Stimulated activated naive CD4-positive, alpha-beta T cell treated with Interleukin-2 at 50 U/mL for 16 hours (primary cell): Measurements from ENCODE around the gene CCDC192.
"Not testable (repeated sequence)": the region's sequence is repeated elsewhere in the genome, so short reads cannot be mapped to it uniquely, and the experiment has no call there.

ENCODE experiments used
- DNase-seq: peaks from one replicate; lab custom pipeline; 2025; lab: John Stamatoyannopoulos, UW

CCDC192 gene

DNA sequence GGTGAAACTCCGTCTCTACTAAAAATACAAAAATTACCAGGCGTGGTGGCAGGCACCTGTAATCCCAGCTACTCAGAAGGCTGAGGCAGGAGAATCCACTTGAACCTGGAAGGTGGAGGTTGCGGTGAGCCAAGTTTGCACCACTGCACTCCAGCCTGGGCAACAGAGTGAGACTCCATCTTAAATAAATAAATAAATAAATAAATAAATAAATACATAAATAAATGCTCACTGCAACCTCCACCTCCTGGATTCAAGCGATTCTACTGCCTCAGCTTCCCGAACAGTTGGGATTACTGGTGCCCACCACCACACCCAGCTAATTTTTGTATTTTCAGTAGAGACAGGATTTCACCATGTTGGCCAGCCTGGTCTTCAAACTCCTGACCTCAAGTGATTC, 144.4 kb downstream of the CCDC192 start:
- not testable (repeated sequence) for DNase-seq

GRCh38 chr5:127848098-127848497, 144.9 kb downstream of the CCDC192 start:
- no peak for DNase-seq

GRCh38 chr5:127849408-127849807, 146.2 kb downstream of the CCDC192 start:
- DNase-seq: no peak

DNA sequence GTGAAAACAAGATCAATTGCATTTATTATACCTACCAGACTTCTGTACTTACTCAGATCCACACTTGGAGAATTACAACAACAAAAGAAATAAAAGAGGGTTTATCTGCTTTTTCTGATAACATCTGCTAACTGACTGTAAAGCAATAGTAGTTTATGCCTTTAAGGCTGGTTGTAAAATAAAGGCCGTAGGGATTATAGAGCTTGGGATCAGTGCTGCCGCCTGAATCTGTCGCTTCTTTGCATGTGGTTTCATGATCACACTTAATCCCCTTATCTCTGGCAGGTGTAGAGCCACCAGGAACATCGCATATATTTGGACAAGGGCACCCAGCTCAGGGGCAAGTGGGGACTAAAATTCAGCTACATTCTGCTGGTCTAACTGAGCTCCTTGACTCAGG, 146.7 kb downstream of the CCDC192 start:
- DNase-seq: no peak

- no peak for DNase-seq
These were observed 148.8 kb downstream of the CCDC192 start for GRCh38 chr5:127851964-127852363.

GRCh38 chr5:127854520-127854919, 151.3 kb downstream of the CCDC192 start:
- DNase-seq: no peak

DNA sequence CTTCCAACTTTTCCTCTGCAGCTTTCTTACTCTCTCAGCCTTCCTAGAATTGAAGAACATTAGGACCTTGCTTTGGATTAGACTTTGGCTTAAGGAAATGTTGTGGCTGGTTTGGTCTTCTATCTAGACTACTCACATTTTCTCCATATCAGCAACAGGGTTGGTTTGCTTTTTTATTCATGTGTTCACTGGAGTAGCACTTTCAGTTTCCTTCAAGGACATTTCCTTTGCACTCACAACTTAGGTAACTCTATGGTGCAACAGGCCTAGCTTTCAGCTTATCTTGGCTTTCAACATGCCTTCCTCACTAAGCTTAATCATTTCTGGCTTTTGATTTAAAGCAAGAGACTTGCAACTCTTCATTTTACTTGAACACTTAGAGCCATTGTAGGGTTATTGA, 153.1 kb downstream of the CCDC192 start:
- DNase-seq: no peak

DNA sequence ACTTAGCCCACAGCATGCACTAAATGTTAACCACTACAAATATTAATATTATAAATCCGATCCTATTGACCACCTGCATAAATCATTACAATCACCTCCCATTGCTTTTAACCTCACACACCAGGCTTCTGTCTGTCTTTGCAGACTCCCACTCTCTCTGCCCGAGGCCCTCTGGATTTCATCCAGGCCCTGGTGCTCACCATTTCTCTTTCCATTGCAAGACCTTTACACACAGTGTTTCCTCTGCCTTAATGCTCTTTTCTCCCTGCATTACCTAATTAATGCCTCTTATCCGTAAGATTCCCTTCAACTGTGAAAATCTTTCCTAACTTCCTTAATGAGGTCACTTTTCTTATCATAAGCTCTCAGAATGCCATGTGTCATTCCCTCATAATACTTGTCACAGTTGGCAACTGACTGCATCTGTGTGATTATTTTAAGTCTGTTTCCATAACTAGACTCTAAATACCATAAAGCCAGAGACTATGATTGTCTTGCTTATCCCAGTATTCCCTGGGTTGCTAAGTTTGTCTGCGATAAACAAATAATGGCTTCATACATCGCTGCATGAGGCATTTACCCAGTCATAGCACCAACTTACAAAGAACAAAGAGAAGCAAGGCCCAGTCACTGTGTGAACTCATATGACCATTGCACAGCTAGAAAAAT, 155.1 kb downstream of the CCDC192 start:
- no peak for DNase-seq

GRCh38 chr5:127860291-127860690, 157.1 kb downstream of the CCDC192 start:
- DNase-seq: no peak

DNA sequence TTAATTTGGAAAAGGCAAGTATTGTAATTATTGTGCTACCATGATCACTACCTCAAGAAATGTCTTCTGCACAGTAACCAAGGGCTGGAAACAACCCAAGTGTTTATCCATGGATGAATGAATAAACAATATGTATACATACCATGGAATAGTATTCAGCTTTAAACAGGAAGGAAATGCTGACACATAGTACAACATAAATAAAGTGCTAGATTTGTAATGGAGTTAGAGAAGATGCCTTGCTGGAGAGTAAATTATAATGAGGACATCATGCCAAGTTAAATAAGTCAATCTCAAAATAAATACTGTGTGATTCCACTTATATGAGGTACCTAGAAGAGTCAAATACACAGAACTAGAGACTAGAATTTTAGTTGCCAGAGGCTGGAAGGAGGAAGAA, 160.0 kb downstream of the CCDC192 start:
- DNase-seq: no peak

- DNase-seq: no peak
These were observed 160.6 kb downstream of the CCDC192 start for GRCh38 chr5:127863610-127864395.

- DNase-seq: no peak
These were observed 161.3 kb downstream of the CCDC192 start for GRCh38 chr5:127864511-127864910.

GRCh38 chr5:127865273-127865672, 162.1 kb downstream of the CCDC192 start:
- DNase-seq: no peak

DNA sequence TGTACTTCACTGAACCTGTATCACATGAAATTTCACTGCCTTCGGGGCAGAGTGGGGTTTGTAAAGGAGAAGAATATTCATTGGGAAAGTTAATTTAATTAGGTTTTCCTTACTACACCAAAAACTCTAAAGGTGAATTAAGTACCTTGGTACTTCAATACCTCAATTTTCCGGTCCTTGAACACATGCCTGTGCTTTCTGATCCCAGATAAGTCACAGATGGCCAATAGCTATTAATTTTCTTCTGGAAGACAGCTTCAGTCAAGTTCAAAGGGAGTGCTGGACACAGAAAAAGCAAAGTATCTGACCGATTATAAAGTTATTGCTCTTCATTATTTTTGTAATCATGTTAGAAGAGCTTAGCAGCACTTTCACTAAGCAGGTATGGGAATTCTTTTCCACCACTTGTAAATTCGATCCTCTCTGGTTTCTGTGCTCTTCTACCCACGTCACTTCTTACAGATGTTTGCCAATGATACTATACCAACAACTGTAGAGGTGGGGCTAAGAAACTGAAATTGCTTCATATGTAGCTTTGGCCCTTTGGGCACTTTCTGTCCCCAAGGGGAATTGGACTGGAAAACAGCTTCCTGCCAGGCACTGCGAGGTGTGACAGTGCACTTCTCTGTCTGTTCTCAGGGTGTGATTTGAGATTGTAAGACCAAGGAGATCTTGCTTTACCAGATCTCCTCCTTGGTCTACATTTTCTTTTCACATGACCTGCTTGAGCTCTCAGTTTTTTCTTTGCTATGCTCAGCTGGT, 164.0 kb downstream of the CCDC192 start:
- DNase-seq: no peak

- no peak for DNase-seq
These were observed 167.7 kb downstream of the CCDC192 start for GRCh38 chr5:127870914-127871313.

DNA sequence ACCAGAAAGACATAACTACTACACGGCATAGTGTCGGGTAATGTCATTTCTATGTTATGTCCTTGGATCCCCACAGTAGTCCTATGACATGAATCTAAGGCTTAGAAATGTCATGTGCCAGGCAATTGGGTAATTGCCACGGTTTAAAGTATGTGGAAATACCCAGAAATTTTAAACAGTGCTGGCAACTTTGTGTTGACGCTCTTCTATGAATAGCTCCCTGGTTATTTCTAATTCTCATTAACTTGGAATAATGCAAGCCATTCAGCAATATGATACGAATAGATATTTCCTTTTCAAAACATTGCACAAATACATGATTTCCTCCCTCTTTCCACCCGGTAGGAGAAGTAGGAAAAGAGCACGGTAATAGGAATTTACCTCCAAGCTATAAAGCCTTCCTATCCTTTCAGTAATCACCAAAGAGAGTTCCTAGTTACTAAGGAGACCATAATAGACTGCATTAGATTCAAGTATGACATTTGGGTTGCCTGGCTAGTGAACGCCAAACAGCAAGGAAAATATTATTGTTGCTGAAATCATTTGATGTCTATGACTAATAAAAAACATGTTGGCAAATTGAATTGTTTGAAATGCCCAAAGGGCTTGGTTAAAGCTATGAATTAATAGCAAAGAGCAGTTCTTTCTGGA, 168.4 kb downstream of the CCDC192 start:
- no peak for DNase-seq

GRCh38 chr5:127872494-127872893, 169.3 kb downstream of the CCDC192 start:
- no peak for DNase-seq

DNA sequence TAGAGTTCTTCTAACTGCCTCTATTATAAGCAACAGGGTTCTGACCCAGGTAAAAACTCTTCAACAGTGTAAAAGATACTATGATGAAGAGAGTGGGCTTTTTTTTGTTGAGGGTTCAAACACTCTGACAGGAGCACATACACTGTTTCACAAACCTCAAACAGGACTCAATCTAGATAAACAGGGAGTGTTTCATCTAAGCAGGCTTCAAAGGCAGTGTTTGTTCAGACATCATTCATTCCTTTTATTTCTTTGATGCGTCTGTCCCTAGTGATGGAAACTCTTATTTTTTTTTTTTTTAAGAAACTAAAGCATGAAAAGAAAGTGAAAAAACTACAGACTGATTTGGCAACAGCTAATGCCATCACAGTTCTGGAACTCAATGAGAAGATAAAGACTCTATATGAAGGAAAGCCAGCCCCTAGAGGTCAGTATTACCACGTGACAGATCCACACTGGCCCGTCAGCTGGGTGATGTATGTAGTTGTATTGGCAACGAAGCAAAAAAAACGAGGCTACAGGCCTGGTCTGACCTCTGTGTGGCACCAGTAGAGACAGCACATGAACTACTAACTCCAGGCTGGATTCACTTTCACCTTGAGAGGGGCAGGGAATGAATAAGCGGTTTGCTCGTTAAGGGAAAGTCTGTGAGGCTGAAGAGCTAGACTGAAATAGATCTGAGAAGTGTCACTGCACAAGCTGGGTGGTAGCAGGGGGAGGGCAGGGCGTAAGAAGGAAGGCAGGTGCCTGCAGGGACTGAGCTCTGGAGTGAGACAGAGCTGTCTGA, 172.2 kb downstream of the CCDC192 start:
- peak; percentile 5 for DNase-seq

- no peak for DNase-seq
These were observed 173.2 kb downstream of the CCDC192 start for GRCh38 chr5:127876384-127876783.

DNA sequence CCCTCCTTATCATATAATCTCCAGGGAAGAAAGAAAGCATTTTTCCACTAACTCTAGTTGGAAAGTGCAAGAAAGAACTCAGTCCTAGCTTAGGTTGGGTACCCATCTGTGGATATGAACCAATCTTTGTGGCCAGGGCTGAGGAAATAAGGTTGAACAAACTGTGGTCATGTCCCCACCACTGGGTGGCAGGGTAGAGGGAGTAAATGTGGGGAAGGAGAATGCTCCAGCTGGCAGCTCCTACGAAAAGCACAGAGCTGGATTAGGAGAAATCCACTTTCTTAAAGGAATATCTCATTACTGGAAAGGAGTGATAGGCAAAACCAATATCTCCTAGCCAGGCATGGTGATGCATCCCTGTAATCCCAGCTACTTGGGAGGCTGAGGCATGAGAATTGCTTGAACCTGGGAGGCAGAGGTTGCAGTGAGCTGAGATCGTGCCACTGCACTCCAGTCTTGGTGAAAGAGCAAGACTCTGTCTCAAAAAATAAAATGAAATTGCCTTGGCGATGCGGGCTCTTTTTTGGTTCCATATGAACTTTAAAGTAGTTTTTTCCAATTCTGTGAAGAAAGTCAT, 175.1 kb downstream of the CCDC192 start:
- no peak for DNase-seq

DNA sequence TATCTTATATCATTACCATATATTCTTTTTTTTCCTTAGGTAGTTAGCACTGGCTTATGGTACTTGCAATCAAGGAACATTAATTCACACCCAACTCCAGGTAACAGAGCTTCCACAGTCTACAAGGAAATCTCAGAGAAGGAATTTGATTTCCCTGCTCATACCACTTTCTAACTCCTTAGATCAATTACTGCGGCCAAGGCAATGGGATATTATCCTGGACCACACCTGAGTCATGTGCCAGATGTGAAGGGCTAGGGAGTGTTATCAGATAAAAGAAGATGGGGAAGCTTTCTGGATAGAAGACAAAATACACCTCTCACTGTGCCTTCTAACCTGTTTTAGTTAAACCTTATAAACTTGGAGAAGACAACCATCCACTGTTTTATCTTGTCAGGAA, 181.2 kb downstream of the CCDC192 start:
- no peak for DNase-seq
